GM21526 (cell line): ENCODE results near the gene FNIP2.
A peak's percentile ranks its signal among the peaks of the same experiment; 100 is the strongest.
"Not testable (repeated sequence)": the region's sequence is repeated elsewhere in the genome, so short reads cannot be mapped to it uniquely, and the experiment has no call there.

ENCODE experiments used
- ATAC-seq: cut with Tn5 transposase; IDR thresholded peaks from one replicate; pipeline ENCODE4 v1.9.1; 2021; ENCODE audit warnings: moderate library complexity; ENCODE audit not compliant: unreplicated experiment, low FRiP score

Gene FNIP2

DNA sequence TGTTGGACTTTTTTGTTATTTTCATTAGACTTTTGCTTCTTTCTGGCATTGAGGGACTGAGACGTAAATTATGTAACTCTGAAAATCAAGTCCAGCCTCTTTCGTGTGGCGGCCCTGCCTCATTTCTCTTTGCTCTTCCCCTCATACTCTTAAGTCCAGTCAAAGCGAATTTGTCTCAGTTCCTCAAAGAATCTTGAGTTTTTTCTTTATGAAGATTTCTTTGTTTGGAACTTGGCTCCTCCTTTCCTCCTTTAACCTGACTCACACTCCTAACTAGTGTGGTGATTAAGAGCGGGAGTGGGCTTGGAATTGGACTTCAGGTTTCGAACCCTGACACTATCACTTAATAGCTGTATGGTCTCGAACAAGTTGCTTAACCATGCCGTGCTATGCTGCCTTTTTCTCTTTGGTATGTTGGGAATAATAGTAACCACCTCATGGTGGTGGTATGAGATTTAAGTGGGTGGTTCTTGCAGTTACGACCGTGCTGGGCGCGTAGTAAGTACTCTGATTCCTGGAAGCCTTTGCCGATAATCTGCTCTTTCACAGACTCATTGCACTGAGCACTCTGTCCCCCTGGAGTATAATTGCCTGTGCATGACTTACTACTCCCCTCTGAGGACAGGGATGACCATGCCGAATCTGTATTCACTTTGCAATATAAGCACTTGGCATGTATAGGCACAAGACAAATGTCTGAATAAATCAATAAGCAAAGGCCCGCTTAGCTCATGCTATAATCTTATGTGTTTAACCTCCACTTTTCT is 19.1 kb downstream of the FNIP2 start:
- no peak for ATAC-seq

DNA sequence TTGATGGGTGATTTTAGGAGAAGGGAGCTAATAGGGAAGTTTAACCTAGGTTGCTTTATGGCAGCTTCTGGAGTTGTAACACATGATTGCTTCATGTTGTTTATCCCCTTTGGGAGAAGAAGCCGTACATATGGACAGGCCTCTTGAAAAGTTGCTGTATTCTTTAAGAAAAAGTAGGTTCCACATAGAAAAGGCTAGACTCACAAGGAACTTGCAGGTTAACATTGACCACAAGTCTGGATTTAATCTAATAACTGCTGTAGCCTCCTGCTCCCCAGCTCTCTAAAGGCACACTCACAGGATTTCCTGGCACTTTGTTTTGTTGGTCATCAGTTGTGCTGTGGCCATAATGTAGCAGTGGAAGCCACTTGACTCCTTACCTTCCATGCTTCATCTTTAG is 19.7 kb downstream of the FNIP2 start:
- ATAC-seq = no peak

DNA sequence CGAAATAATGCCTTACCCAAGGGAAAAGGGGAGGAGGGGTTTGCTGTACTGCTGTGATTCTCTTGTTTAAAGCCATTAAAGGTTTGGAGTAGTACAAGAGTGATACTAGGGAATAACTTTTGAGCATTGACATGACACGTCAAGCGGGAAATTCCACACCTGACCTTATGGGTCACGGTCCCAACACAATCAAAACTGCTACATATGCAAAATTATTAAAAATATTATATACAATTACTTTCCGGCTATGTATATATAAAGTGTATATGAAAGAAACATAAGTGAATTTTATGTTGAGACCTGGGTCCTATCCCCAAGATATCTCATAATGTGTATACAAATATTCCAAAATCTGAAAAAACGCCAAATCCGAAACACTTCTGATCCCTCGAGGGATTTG is 21.0 kb downstream of the FNIP2 start:
- ATAC-seq = no peak

DNA sequence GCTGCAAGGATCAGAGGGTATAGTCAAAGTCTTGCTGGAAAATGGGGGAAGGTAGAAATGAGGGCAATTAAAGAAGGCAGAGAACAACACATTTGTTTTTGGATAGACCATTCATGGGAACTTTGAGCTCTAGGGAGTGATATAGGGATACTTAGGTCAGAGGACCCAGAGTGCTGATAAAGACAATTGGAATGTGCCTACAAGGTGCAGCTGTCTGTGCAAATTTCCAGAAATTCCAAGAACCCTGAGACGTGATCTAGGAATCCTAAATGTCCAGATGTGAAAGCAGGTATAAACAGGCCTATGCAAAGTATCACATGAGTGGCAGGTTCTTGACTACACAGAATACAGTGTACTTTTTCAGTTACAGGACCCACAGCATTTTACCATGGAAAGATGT is 24.2 kb downstream of the FNIP2 start:
- ATAC-seq = no peak

DNA sequence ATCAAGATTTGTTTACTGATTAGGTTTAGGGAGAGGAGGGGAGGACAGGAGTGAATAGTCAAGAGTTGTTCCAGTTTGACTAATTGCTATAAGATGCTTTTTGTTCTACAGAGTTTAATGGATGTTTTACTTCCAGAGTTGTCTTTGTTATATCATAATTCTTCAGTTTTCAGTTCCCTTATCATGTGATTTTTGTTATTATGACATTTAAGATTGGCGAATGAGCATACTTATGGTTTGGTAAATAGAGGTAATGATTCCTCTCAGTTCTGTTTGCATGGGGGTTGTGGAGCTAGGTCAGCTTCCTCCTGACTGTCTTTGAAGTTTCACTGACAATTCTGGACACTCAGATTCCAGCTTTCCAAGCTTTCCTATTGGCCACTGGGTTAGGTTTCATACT is 24.6 kb downstream of the FNIP2 start:
- not testable (repeated sequence) for ATAC-seq

DNA sequence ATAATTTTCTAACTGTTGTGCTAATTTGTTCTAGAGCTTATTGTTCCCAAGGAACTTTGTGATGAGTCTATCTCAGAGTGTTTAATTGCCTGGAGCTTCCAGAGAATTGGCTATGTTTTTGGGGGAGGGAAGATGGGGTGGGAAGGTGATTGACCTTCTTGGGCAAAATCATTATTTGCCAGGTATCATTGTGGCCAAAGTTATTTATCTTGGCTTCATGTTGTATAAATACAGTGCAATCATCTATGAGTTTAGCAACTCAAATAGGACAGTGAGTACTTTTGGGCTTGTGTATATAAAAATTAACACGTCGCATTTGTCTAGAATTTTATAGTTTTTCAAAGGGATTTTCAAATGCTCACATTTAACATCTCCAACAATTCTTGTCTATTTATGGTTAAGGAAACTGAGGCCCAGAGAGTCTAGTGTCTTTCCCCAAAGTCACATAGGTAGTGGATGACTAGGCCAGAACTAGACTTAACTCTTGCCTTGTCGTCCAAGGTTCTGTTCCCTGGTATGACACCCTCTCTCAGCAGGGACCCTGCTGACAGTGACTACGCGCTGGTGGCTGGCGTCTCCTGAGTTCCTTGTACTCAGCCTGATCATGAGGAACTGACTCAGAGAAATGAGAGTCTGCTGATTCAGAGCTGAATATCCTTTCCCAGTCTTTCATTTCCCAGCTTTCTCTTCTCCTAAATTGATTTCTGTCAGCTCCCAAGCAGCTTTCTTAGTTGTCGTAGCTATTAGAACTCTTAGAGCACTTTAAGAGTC is 27.7 kb downstream of the FNIP2 start:
- ATAC-seq = no peak

DNA sequence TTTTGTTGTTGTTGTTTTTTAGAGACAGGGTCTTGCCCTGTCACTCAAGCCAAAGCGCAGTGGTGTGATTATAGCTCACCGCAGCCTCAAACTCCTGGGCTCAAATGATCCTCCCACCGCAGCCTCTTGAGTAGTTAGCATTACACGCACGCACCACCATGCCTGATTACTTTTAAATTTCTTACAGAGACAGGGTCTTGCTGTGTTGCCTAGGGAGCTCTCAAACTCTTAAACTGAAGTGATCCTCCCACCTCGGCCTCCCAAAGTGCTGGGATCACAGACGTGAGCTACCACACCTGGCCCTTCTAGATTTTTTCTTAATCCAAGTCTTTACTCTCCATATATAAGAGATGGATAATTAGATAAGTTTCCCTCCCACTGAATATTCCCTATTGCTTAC is 29.2 kb downstream of the FNIP2 start:
- ATAC-seq = no peak

DNA sequence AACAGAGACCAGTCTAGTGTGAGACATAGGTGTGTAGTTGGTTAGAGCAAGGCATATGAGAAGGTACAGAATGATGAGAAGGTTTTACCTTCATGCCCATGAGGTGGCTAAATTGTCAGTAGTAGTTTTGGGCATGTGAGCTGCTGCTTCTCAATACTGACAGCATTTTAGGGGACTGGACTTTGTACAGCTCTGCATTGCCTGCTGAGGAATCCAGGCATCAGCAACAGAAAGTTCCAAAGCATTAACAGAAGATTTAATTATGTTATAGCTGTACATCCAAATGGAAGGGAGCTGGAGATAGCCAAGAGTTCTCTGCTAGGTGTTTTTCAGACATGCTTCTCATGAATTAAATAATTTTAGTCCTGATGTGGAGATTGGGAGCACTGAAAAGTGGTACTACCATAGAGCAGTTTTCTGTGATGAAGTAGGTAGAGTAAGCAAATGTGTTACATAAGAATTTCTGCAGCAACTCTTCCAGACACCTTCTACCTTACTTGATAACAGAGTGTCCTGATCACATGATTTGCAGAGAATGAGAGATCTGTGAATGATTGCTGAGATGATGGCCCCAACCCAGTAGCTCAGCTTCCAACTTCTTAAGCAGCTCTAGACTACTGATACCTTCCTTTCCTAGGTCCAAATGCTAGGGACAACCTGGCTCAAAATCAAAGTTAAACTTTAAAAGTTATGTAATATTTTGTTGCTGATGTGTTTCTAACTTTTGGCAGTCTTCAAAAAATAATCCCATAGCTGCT is 30.4 kb downstream of the FNIP2 start:
- ATAC-seq = no peak

DNA sequence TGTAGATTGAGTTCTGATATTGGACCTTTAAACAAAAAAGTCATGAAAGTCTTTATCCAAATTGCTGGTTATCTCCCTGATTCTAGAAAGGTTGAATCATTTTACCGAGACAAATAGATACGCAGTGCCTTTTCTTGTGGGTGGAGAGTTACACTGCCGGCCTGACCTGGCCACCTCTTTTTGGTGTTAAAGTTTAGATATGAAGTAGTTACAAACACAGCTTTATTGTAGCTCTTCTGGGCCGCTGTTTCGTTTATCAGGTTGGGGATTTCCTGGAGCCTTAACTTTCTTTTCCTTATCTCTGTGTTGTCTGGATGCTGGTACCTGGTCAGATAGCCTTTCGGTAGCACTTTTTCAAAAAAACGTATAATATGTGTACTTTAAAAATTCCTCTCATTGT is 31.0 kb downstream of the FNIP2 start:
- ATAC-seq = no peak

DNA sequence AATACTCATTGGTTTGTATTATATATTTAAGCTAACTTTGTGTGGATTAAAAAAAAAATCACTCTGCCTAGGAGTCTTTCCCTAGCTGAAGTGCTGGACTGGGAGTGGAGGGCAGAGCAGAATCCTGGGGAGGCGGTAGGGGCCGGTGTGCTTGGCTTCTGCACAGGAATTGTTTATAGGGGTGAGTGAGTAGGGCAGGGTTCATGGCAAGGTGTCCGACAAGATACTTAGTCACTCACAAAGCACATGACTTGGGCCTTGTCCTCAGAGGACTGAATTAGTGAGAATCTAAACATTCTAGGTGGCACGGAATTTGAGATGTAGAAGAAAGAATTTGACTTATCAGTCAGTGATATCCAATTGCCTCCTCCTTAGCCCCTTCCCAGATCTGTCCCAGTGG is 32.2 kb downstream of the FNIP2 start:
- ATAC-seq = no peak

DNA sequence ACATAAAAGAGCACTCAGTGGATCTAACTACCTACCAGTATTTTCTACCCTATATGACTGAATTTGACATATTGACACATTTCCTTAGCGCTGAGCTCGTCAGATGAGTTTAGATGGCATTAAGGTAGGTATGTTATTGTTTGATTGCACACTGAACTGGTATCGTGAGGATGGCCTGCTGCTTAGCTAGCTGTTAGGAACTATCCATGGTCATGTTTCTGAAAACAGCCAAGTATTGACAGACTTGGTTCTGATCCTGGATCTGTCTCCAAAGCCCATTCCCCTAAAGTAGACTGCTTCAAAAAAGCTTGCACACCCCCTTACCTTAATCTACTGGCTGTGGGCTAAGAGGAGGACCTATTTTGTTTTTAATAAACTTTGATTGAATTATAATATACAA is 32.9 kb downstream of the FNIP2 start:
- no peak for ATAC-seq

DNA sequence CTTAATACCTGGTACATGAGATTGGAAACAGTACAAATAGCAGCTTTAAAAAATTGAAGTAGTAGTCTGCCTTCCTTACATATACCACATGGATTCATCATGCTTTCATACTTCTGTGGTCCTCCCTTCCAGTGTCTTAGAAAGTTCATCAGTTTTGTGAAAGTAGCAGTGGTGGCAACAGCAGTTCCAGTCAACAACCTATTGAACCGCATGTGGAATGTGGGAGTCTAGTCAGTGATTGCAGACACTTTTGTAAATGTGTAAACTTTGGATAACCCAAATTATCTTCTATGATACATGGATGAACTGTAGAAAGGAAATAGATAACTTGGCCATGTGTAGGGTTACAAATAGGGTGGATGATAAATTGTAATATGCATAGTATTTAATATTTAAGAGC is 34.1 kb downstream of the FNIP2 start:
- no peak for ATAC-seq

DNA sequence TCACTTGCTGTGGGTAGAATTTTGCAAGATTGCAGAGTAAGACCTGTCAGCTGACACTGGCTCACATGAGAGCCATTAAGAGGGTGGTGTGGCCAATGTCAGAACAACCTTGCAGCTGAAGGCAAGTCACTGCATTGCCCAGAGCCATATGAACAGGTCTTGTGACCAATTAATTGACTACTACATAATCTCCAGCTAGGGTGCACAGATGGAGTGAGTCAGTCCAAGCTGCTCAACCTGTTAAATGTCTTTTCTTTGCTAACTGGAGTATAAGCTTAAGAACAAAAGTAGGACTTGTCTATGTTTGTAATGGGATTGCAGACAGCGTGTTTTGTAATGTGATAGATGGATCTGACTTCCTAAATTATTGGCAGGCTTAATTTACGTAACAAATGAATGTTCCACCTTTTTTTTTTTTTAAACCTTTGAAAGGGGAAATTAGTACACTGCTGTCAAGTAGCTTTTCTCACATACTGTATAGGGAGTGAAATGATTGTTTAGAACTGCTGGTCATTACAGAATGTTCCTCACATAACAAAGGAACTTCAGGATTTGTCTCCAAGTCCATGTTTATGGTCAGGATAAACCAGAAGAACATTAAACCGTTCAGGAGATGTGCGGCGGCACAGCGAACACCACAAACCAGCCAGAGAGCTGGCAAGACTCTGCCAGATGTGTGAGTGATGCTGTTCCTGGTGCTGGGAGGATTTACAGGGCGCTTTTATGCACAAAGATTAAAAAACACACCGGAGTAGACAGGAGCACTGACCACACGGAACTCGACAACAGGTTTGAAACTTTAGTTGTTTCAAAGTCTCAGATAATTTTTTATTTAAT is 37.0 kb downstream of the FNIP2 start:
- ATAC-seq = no peak

DNA sequence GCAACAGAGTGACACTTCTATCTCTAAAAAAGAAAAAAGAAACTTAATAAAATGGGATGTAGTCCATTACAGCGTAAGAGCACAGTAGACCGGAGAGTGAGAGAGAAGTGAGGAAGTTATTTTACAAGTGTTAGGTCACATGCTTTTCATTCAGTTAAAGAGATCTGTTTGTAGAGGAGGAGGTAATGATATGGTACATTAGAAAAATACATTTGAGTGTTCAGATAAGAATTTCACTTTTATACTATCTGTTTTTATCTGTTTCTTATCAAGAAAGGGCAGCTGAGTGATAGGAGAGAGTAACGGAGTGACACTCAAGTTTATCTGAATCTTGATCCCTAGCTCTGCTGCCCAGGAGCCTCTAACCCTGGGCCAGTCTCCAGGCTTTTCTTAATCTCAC is 38.9 kb downstream of the FNIP2 start:
- no peak for ATAC-seq

DNA sequence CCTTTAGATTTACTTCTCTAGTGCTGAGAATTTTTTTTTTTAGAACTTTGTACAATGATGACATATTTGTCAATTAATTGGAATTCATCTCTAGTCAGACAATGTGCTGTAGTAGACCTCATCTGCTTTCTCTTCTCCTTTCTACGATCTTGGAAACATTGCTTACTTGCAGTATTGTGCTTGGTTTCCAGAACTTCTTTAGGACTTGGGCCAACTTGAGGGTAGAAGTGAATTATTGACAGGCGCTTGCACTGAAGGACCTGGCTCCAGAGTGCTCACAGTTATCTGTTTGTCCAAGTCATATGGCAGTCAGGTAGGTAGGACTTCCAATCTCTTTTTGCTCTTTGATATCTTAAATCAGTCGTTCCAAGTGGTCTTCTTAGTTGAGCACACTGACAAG is 39.6 kb downstream of the FNIP2 start:
- no peak for ATAC-seq

DNA sequence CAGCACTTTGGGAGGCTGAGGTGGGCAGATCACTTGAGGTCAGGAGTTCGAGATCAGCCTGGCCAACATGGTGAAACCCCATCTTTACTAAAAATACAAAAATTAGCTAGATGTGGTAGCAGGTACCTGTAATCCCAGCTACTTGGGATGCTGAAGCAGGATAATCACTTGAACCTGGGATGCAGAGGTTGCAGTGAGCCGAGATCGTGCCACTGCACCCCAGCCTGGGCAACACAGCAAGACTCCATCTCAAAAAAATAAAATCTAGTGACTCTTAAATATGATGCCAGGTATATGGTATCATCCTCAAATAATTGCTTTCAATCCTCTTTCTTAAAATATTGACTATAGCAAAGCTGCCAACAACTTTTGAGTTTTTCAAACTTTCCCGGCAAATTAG is 40.4 kb downstream of the FNIP2 start:
- not testable (repeated sequence) for ATAC-seq

DNA sequence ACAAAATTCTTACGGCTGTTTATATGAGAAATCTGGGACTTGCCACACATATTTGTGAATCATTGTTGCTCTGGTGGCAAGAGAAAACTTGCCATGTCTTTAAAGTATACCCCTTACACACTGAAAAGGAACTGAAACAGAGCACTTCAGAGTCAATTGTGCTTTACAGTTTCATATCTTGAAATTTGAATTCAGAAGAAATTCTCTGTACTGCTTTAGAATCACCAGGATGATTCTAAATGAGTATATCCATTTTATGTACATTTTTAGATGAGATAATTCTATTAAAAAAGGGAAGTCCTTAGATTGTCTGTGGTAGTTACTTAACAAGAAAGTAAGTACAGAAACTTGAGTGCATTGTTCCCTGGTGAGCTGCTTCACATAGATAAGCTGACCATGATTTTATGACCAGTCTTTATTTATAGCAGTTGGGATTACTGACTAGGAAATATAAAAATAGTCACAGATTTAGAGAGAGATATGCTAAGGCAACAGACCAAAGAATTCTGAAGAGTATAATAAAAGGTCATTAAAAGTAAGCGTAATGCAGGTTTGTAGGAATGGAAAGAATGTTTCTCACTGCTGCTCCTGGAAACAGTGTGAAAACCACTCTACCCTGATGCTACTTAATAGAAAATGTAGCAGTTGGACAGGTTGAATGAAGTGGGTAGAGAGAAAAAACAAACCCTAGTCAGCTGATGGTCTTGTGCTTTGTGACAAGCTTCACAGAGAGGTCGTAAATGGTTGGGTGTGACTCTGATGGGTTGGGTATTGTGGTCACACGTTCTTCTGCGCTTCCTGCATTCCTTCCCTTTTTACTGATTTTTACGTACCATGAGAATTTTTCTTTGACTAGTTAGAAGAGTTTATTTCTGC is 41.0 kb downstream of the FNIP2 start:
- ATAC-seq = peak; percentile 89

DNA sequence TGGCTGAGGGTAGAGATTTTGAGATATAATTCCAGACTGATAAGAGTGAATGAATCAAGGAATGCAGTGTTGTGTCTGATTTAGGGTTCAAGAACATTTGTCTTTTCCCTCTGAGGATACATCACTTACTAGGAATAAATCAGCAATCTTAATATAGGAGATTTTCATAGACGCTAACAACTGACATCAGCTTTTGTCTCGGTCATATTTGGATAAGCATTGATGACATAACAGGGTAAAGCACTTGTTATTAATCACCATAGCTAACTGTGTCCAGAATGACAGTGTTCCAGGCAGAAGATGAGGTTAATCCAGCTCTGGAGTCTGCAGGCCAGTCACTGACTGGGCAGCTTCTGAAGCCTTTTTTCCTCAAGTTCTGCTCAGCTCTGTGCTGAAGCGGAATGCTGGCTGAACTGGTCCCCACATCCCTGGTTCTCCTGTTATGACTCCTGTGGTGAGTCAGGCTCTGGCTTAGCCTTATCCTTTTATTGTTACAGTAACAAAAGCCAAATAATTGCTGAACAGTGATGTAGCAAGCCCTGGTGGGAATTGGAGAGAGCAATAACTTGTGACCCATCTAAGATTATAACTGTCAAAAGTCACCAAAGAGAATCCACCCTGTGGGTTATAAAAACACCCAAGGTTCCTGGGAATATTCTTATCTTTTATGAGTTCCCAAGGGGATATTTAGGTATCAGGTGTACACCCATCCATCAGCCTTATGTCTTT is 41.8 kb downstream of the FNIP2 start:
- ATAC-seq = no peak

DNA sequence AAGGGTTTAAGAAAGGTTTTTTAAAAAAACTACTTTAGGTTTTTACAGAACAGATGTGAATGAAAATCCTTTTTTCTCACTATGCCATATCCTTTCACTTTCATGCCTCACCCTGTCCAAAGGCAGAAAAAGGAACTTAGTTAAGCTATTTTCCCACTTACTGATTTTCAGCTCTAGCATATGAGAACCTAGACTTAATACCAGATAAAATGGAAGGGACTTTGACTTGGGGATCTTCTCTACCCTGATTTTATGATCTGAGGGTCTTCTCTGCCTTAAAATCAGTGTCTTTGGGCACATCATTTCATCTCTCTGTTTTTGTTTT is 42.4 kb downstream of the FNIP2 start:
- ATAC-seq = no peak
